ENCODE results near the gene GRHL1.

Gene GRHL1

DNA sequence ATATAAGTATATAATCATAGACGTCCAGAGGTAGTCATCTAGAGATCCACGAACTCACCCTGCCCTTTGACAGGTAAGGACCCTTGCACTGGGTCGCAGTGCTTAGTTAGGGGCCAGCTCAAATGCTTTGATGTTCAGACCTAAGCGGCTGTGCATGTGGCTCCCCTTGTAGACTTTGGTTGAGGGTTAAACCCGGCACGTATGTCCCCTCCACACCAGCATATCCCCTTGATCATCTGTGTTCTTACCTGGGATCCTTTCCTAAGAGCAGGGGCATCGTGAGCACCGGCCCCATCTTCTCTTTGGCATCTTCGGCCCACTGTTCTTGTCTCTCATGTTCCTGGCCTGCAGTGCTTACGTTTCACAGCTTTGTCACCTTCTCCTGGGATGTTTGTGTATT lies 31.4 kb downstream of the GRHL1 start:
- Mint-ChIP-seq H3K9me3 (no peaks in the 10 kb centered on the region), H3K36me3 (ENCODE audit: insufficient read depth) (no peaks in the 10 kb centered on the region), H3K4me3 (no peak overlapping the region), H3K27ac (ENCODE audit: low read depth) (no peak overlapping the region), H3K4me1 (peaks cover 13% of the 10 kb centered on the region), H3K27me3 (peaks cover 22% of the 10 kb centered on the region)
- DNase-seq (ENCODE audit: low spot score in 2 of 2): no peak
- ATAC-seq (replicated peaks; ENCODE audit: extremely low read depth, poor library complexity, severe bottlenecking): no peak

DNA sequence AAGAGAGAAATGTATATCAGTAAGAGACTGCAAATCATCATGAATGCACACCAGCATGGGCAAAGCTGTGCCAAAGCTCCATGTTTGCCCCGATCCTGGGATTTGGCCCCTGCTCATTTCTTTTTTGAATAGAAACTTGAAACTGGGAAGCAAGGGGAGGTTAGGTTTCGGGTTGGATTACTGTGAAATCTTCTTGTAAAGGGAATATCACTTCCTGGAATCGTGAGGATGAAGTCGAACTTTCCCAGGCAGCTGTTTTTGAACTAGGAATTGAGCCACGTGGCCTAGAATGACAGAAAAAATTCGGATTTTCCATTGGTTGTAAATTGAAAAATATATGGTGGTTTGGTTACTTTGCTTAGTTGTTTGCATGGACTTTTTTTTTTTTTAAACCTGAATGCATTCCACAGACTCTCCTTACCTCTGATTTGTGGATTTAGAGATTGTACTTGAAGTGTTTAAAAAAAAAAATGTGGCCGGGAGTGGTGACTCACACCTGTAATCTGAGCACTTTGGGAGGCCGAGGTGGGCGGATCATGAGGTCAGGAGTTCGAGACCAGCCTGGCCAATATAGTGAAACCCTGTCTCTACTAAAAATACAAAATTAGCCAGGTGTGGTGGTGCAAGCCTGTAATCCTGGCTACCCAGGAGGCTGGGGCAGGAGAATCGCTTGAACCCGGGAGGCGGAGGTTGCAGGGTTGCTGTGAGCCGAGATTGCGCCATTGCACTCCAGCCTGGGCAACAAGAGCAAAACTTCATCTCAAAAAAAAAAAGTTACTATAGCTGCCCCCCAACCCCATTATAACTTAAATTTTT lies 32.1 kb downstream of the GRHL1 start:
- Mint-ChIP-seq H3K9me3 (no peaks in the 10 kb centered on the region), H3K27ac (ENCODE audit: low read depth) (no peak overlapping the region), H3K36me3 (ENCODE audit: insufficient read depth) (no peaks in the 10 kb centered on the region), H3K4me1 (peaks cover 13% of the 10 kb centered on the region), H3K27me3 (peaks cover 14% of the 10 kb centered on the region), H3K4me3 (no peak overlapping the region)
- ATAC-seq (replicated peaks; ENCODE audit: extremely low read depth, poor library complexity, severe bottlenecking) (no peak), DNase-seq (ENCODE audit: low spot score in 2 of 2) (no peak)

- Mint-ChIP-seq H3K36me3 (ENCODE audit: insufficient read depth) (no peaks in the 10 kb centered on the region), H3K27ac (ENCODE audit: low read depth) (no peak overlapping the region), H3K9me3 (no peaks in the 10 kb centered on the region), H3K4me1 (peaks cover 13% of the 10 kb centered on the region), H3K27me3 (peaks cover 14% of the 10 kb centered on the region), H3K4me3 (no peak overlapping the region)
- DNase-seq (ENCODE audit: low spot score in 2 of 2) (no peak), ATAC-seq (replicated peaks; ENCODE audit: extremely low read depth, poor library complexity, severe bottlenecking) (peak; percentile 65)
These were observed 32.8 kb downstream of the GRHL1 start for GRCh38 chr2:9984217-9984739.

DNA sequence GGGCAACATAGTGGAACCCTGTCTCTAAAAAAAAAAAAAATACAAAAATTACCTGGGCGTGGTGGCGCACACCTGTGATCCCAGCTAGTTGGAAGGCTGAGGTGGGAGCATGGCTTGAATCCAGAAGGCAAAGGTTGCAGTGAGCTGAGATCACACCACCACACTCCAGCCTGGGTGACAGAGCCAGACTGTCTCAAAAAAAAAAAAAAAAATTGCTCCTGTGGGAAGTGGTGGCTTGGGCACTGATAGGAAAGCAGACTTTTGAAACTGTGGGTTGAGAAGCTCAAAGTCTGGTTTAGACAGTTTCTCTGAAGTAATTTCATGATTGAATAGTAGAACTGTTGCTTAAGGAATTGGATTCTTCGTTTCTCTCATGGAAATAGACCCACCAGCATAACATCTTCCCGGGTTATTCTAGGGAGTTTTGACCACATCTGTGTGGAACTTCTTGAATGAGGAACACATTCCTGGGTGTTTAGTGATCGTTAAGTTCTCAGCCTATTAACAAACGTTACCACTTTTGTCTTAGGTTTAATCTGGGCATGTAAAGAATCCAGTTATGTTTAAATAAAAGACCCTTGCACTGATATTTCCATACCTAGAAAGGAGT lies 33.5 kb downstream of the GRHL1 start:
- DNase-seq (ENCODE audit: low spot score in 2 of 2): no peak
- H3K9me3 Mint-ChIP-seq: no peaks in the 10 kb centered on the region
- H3K27me3 Mint-ChIP-seq: peaks cover 13% of the 10 kb centered on the region
- H3K4me1 Mint-ChIP-seq: peaks cover 10% of the 10 kb centered on the region
- H3K4me3 Mint-ChIP-seq: no peak overlapping the region
- H3K27ac Mint-ChIP-seq (ENCODE audit: low read depth): no peak overlapping the region
- H3K36me3 Mint-ChIP-seq (ENCODE audit: insufficient read depth): no peaks in the 10 kb centered on the region
- ATAC-seq (replicated peaks; ENCODE audit: extremely low read depth, poor library complexity, severe bottlenecking): no peak

DNA sequence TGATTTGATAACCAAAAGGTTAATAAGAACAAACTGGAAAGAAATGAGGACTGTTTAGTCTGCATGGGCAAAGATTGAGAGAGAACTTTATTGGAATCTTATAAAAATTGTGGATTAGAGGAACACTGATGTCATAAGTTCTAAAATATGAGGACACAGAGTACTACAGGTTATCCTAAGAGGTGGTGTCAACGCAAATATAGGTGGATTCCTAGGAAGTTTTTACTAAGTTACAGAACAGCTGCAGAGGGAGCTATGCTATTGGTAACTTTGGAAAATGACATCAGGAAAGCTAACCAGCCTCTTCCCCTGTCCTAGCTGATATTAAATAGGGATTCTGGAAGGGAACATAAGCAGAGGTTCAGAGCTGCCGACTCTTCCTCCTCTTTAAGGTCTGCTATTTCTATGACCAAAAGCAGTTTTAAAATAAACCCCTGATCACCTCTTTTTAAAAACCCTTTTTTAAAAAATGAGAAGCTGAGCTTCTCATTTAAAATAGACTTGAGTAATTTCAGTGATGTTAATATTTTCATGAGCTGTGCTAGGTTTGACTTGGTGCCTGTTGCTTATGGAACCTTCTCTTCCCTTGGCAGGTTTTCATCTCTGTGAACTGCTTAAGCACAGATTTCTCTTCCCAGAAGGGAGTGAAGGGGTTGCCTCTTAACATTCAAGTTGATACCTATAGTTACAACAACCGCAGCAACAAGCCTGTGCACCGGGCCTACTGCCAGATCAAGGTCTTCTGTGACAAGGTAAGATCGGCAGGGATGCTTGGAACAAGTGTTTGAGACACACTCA lies 34.2 kb downstream of the GRHL1 start:
- Mint-ChIP-seq H3K4me3 (no peak overlapping the region), H3K27ac (ENCODE audit: low read depth) (no peak overlapping the region), H3K4me1 (peaks cover 7% of the 10 kb centered on the region), H3K9me3 (no peaks in the 10 kb centered on the region), H3K27me3 (peaks cover 6% of the 10 kb centered on the region), H3K36me3 (ENCODE audit: insufficient read depth) (no peaks in the 10 kb centered on the region)
- no peak for ATAC-seq (replicated peaks; ENCODE audit: extremely low read depth, poor library complexity, severe bottlenecking)
- DNase-seq (ENCODE audit: low spot score in 2 of 2): no peak

DNA sequence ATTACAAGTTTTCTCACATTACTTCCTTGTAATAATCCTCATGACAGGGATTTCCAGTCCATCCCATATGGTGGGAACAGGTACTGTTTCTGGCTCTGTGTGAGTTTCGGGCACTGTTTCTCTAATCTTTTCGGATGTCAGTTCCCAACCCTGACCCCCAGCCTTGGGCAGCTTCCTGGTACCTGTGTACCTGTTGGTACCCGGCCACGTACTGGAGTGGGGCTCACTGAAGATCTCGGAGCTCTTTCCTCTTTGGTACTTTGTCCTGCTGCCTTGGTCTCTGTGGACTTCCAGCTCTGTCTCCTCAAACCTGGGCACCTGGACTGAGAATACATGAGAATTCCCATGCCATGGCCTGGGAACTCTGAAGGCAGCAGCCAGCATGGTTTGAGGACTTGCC lies 36.8 kb downstream of the GRHL1 start:
- DNase-seq (ENCODE audit: low spot score in 2 of 2): no peak
- Mint-ChIP-seq H3K27ac (ENCODE audit: low read depth) (no peak overlapping the region), H3K4me1 (peaks cover 7% of the 10 kb centered on the region), H3K36me3 (ENCODE audit: insufficient read depth) (no peaks in the 10 kb centered on the region), H3K27me3 (no peaks in the 10 kb centered on the region), H3K4me3 (no peak overlapping the region), H3K9me3 (no peaks in the 10 kb centered on the region)
- ATAC-seq (replicated peaks; ENCODE audit: extremely low read depth, poor library complexity, severe bottlenecking): no peak

- Mint-ChIP-seq H3K36me3 (ENCODE audit: insufficient read depth) (no peaks in the 10 kb centered on the region), H3K4me3 (no peak overlapping the region), H3K9me3 (no peaks in the 10 kb centered on the region), H3K27ac (ENCODE audit: low read depth) (no peak overlapping the region), H3K27me3 (no peaks in the 10 kb centered on the region), H3K4me1 (no peaks in the 10 kb centered on the region)
- DNase-seq (ENCODE audit: low spot score in 2 of 2): no peak
- ATAC-seq (replicated peaks; ENCODE audit: extremely low read depth, poor library complexity, severe bottlenecking): no peak
These were observed 39.2 kb downstream of the GRHL1 start for GRCh38 chr2:9990736-9991135.

- Mint-ChIP-seq H3K4me3 (no peak overlapping the region), H3K36me3 (ENCODE audit: insufficient read depth) (no peaks in the 10 kb centered on the region), H3K4me1 (no peaks in the 10 kb centered on the region), H3K27me3 (no peaks in the 10 kb centered on the region), H3K9me3 (no peaks in the 10 kb centered on the region), H3K27ac (ENCODE audit: low read depth) (no peak overlapping the region)
- no peak for ATAC-seq (replicated peaks; ENCODE audit: extremely low read depth, poor library complexity, severe bottlenecking)
- DNase-seq (ENCODE audit: low spot score in 2 of 2): no peak
These were observed 39.7 kb downstream of the GRHL1 start for GRCh38 chr2:9991221-9991620.

GRCh38 chr2:9991829-9992273 lies 40.4 kb downstream of the GRHL1 start:
- no peak overlapping the region for H3K4me3 Mint-ChIP-seq
- no peaks in the 10 kb centered on the region for H3K27me3 Mint-ChIP-seq
- DNase-seq (ENCODE audit: low spot score in 2 of 2) (no peak), ATAC-seq (replicated peaks; ENCODE audit: extremely low read depth, poor library complexity, severe bottlenecking) (no peak)
- H3K36me3 Mint-ChIP-seq (ENCODE audit: insufficient read depth): no peaks in the 10 kb centered on the region
- no peaks in the 10 kb centered on the region for H3K4me1 Mint-ChIP-seq
- no peaks in the 10 kb centered on the region for H3K9me3 Mint-ChIP-seq
- no peak overlapping the region for H3K27ac Mint-ChIP-seq (ENCODE audit: low read depth)

DNA sequence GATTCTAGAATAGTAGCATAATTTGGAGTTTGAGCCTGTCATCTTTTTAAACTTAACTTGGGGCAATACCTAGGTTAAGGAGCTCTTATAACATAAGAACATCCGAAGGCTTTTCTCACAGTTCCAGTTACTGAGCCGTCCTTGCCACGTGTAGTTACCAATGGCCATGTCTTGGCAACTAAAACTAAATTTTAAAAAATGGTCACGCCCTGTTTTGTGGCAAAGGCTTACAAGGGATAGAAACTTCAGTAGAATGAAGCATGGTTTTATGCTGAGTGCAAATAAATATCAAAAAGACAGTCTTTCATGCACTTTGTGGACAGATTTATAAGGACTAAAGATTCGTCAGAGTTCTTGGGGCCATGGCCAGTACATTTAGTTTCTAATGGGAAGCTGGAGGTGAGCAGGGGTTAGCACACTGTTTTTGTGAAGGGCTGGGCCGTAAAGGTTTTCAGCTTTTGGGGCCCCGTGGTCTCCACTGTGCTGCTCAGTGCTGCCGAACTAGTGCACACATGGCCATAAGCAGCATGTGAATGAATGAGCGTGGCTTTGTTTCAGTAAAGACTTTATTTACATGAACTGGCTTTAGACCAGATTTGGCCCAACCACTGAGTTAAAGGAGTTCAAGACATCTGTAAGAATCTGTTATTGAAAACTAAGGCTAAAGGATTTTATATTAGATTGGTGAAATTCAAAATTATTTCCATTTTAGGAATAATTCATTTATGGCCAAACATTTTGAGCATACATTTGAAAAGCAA lies 41.1 kb downstream of the GRHL1 start:
- H3K4me3 Mint-ChIP-seq: no peak overlapping the region
- ATAC-seq (replicated peaks; ENCODE audit: extremely low read depth, poor library complexity, severe bottlenecking) (no peak), DNase-seq (ENCODE audit: low spot score in 2 of 2) (no peak)
- no peaks in the 10 kb centered on the region for H3K4me1 Mint-ChIP-seq
- no peak overlapping the region for H3K27ac Mint-ChIP-seq (ENCODE audit: low read depth)
- H3K36me3 Mint-ChIP-seq (ENCODE audit: insufficient read depth): peaks cover 1% of the 10 kb centered on the region
- H3K27me3 Mint-ChIP-seq: no peaks in the 10 kb centered on the region
- no peaks in the 10 kb centered on the region for H3K9me3 Mint-ChIP-seq

DNA sequence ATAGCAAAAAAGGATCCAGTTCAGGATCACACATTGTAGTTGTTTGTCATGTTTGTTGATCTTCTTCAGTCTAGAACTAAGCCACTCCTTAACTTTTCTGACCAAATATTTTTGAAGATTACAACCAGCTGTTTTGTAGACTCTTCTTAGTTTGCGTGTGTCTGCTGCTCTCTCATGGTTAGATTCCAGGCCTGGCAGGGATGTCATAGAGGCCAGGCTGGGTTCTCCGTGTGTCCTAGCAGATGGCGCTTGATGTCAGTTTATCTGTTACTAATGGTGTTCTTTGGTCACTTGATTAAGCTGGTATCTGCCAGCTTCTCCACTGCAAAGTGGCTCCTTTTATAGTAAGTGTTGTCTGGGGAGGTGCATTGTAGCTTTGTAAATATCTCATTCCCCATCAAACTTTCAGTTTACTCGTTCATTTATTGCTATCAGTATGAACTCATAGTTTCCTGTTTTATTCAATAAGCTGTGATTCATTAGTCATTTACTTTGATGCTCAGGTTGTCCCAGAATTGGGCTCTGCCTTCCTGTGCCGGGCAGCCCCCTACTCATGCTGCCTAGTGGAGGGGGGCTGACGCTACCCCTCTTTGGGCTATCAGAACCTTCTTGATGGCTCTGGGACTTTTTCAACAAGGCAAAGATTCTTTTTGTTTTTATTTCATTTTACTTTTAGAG lies 42.1 kb downstream of the GRHL1 start:
- Mint-ChIP-seq H3K36me3 (ENCODE audit: insufficient read depth) (peaks cover 2% of the 10 kb centered on the region), H3K4me1 (no peaks in the 10 kb centered on the region), H3K27ac (ENCODE audit: low read depth) (no peak overlapping the region), H3K27me3 (no peaks in the 10 kb centered on the region), H3K9me3 (no peaks in the 10 kb centered on the region), H3K4me3 (no peak overlapping the region)
- no peak for ATAC-seq (replicated peaks; ENCODE audit: extremely low read depth, poor library complexity, severe bottlenecking)
- no peak for DNase-seq (ENCODE audit: low spot score in 2 of 2)

GRCh38 chr2:9994462-9994861 lies 43.0 kb downstream of the GRHL1 start:
- no peak for ATAC-seq (replicated peaks; ENCODE audit: extremely low read depth, poor library complexity, severe bottlenecking)

More at GRCh38 chr2:9994462-9994861, 43.0 kb downstream of the GRHL1 start:
- Mint-ChIP-seq H3K36me3 (ENCODE audit: insufficient read depth) (peaks cover 2% of the 10 kb centered on the region), H3K4me1 (no peaks in the 10 kb centered on the region), H3K27me3 (no peaks in the 10 kb centered on the region), H3K4me3 (no peak overlapping the region), H3K9me3 (no peaks in the 10 kb centered on the region), H3K27ac (ENCODE audit: low read depth) (peak overlapping the region; percentile 9)
- DNase-seq (ENCODE audit: low spot score in 2 of 2): no peak

Measured in central memory CD8-positive, alpha-beta T cell (primary cell).